Measurements from ENCODE around the gene STUM.

STUM gene

GRCh38 chr1:226627924-226628611, 79.5 kb downstream of the STUM start:
- peaks cover 8% of the 10 kb centered on the region for H3K36me3 ChIP-seq (ENCODE audit: insufficient read depth, low read length)
- H3K79me2 ChIP-seq (ENCODE audit: insufficient read depth, low read length): no peaks in the 10 kb centered on the region
- H3K4me2 ChIP-seq (ENCODE audit: insufficient read depth, low read length): no peak overlapping the region
- H3K27me3 ChIP-seq (ENCODE audit: insufficient read depth, low read length, poor library complexity): no peaks in the 10 kb centered on the region
- no peak overlapping the region for H3K9ac ChIP-seq (ENCODE audit: low read depth, low read length)
- H4K20me1 ChIP-seq (ENCODE audit: insufficient read depth, low read length): no peaks in the 10 kb centered on the region
- H3K9me3 ChIP-seq (ENCODE audit: insufficient read depth, low read length, severe bottlenecking): no peaks in the 10 kb centered on the region
- DNase-seq (no peak), ATAC-seq (ENCODE audit: insufficient read depth, low read depth) (no peak)
- peaks cover 10% of the 10 kb centered on the region for H3K4me1 ChIP-seq (ENCODE audit: insufficient read depth, low read length)
- H2AFZ ChIP-seq (ENCODE audit: low read depth, low read length): no peak overlapping the region
- H3K27ac ChIP-seq (ENCODE audit: low read length): no peak overlapping the region
- TF ChIP-seq, protein P1, sequence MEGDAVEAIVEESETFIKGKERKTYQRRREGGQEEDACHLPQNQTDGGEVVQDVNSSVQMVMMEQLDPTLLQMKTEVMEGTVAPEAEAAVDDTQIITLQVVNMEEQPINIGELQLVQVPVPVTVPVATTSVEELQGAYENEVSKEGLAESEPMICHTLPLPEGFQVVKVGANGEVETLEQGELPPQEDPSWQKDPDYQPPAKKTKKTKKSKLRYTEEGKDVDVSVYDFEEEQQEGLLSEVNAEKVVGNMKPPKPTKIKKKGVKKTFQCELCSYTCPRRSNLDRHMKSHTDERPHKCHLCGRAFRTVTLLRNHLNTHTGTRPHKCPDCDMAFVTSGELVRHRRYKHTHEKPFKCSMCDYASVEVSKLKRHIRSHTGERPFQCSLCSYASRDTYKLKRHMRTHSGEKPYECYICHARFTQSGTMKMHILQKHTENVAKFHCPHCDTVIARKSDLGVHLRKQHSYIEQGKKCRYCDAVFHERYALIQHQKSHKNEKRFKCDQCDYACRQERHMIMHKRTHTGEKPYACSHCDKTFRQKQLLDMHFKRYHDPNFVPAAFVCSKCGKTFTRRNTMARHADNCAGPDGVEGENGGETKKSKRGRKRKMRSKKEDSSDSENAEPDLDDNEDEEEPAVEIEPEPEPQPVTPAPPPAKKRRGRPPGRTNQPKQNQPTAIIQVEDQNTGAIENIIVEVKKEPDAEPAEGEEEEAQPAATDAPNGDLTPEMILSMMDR (IDR thresholded peaks at IDR 0.05; ENCODE audit: borderline replicate concordance, extremely low read depth, low read length, poor library complexity, severe bottlenecking): no peak
- TF ChIP-seq EZH2 (IDR thresholded peaks at IDR 0.05; ENCODE audit: borderline replicate concordance, low read depth, low read length, severe bottlenecking): no peak
- H3K4me3 ChIP-seq (ENCODE audit: low read depth in 1 of 2, low read length in 2 of 2): no peak overlapping the region

DNA sequence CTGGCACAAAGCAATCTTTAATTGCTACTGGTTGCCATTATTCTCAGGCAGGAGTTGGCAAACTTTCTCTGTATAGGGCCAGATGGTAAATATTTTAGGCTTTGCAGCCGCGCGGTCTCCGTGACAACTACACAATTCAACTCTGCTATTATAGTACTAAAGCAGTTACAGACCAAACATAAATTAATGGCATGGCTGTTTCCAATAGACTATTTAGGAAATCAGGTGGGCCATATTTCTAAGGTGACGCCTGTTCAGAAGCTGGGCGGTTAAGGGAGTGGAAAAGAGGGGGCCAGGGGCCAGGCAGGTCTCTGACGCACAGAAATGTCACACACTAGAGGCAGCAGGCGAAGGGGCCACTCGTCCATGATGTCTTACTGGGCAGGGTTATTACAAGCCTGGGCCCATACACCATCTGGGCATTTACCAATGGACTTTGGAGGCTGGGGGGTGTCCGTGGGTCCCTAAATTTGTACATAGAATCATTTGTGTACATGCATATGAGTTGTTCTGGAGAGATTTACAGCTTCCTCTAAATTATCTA, 80.1 kb downstream of the STUM start:
- Histone ChIP-seq H3K79me2 (ENCODE audit: insufficient read depth, low read length) (no peaks in the 10 kb centered on the region), H3K4me2 (ENCODE audit: insufficient read depth, low read length) (no peak overlapping the region), H3K9me3 (ENCODE audit: insufficient read depth, low read length, severe bottlenecking) (no peaks in the 10 kb centered on the region), H3K4me3 (ENCODE audit: low read depth in 1 of 2, low read length in 2 of 2) (no peak overlapping the region), H3K27me3 (ENCODE audit: insufficient read depth, low read length, poor library complexity) (no peaks in the 10 kb centered on the region), H3K36me3 (ENCODE audit: insufficient read depth, low read length) (peaks cover 13% of the 10 kb centered on the region), H4K20me1 (ENCODE audit: insufficient read depth, low read length) (no peaks in the 10 kb centered on the region), H3K27ac (ENCODE audit: low read length) (no peak overlapping the region), H3K9ac (ENCODE audit: low read depth, low read length) (no peak overlapping the region), H2AFZ (ENCODE audit: low read depth, low read length) (no peak overlapping the region), H3K4me1 (ENCODE audit: insufficient read depth, low read length) (peaks cover 10% of the 10 kb centered on the region)
- no peak for DNase-seq
- no peak for ATAC-seq (ENCODE audit: insufficient read depth, low read depth)
- TF ChIP-seq, protein P1 (IDR thresholded peaks at IDR 0.05; ENCODE audit: borderline replicate concordance, extremely low read depth, low read length, poor library complexity, severe bottlenecking): no peak
- no peak for TF ChIP-seq EZH2 (IDR thresholded peaks at IDR 0.05; ENCODE audit: borderline replicate concordance, low read depth, low read length, severe bottlenecking)

DNA sequence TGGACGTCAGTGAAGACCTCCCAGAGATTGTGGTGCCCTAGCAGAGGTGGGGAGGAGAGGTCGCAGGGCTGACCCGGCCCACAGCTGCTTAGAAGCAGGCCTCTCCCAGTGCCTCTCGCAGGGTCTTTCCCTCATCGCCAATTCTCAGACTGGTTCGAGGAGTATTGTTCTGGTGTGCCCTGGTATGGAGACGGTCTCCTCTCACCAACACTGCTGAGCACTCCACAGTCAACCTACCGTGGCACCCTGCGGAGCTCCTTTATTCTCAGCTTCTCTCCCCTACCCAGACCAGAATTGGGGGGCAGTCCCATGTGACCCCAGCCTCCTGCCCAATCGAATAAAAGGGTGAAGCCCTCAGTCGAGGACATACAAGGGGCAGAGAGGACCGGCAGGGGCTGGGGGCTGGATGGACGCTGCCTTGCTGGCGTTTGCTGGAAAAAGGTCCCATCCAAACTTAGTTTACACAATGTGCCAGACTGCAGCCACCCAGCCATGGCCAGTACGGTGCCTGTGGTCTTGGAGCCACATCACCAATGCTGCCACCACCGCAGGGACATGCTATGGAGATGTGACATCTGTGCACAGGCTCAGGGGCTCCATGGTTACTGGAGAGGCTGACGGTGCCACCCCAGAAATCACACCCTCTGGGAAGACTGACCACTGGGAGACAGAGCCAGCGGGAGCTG, 80.8 kb downstream of the STUM start:
- DNase-seq: no peak
- no peaks in the 10 kb centered on the region for H3K9me3 ChIP-seq (ENCODE audit: insufficient read depth, low read length, severe bottlenecking)
- no peak overlapping the region for H3K4me2 ChIP-seq (ENCODE audit: insufficient read depth, low read length)
- peaks cover 19% of the 10 kb centered on the region for H3K36me3 ChIP-seq (ENCODE audit: insufficient read depth, low read length)
- H3K27me3 ChIP-seq (ENCODE audit: insufficient read depth, low read length, poor library complexity): no peaks in the 10 kb centered on the region
- TF ChIP-seq, protein P1 (IDR thresholded peaks at IDR 0.05; ENCODE audit: borderline replicate concordance, extremely low read depth, low read length, poor library complexity, severe bottlenecking): no peak
- no peak for TF ChIP-seq EZH2 (IDR thresholded peaks at IDR 0.05; ENCODE audit: borderline replicate concordance, low read depth, low read length, severe bottlenecking)
- no peak overlapping the region for H3K4me3 ChIP-seq (ENCODE audit: low read depth in 1 of 2, low read length in 2 of 2)
- H3K79me2 ChIP-seq (ENCODE audit: insufficient read depth, low read length): no peaks in the 10 kb centered on the region
- H3K27ac ChIP-seq (ENCODE audit: low read length): no peak overlapping the region
- H4K20me1 ChIP-seq (ENCODE audit: insufficient read depth, low read length): no peaks in the 10 kb centered on the region; the same call in 1 of the 2 replicates
- no peak overlapping the region for H2AFZ ChIP-seq (ENCODE audit: low read depth, low read length)
- H3K9ac ChIP-seq (ENCODE audit: low read depth, low read length): no peak overlapping the region
- peaks cover 10% of the 10 kb centered on the region for H3K4me1 ChIP-seq (ENCODE audit: insufficient read depth, low read length)
- ATAC-seq (ENCODE audit: insufficient read depth, low read depth): no peak

All from DND-41 (cell line).